ENCODE data around the gene RELT.

RELT gene

DNA sequence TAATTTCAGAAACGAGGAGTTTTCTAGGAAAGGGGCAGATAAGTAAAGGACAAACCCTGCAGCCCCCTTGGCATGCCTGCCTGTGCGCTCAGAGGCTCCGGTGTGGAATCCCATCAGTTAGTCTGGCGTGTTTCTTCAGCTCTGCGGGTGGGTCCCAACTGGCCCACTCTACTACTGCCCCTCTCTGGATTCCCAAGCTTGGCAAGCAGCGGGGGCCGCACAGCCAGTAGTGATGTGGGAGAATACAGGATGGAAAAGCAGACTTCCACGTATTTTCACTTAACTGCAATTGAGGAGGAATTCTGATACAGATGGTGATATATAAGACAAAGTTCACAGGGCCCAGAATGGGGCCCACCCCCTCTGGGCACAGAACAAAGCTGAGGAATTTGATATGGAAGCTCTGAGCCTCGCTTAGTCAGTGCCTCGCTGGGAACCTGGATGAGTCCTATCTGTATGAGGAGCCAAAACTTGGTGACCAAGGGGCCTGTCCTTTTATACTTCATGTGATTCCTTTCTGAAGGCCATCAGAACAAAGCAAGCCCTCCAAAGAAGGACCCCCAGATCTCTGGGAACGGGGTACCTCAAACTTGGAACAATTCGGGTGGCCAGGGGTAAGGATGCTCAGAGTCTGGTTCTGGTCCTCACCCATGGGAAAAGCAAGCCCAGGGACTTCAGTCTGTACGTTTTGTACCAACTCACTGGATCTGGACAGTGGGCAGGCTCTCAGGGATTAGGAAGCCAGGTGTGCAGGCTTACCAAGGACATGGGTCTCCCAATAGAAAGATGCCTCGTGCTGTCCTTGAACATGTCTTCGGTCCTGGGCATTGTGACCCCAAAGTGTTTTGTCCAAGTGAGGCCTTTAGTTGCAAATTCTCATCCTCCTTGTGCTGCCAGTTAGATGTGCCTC, 26.0 kb downstream of the RELT start:
- TF ChIP-seq POLR2A (IDR thresholded peaks at IDR 0.05; ENCODE audit: low read depth, low read length) (no peak), POLR2AphosphoS5 (IDR thresholded peaks at IDR 0.05; ENCODE audit: low read depth, low read length) (no peak), TAF1 (IDR thresholded peaks at IDR 0.05; ENCODE audit: borderline replicate concordance, low read depth, low read length) (no peak)
- FAIRE-seq, result no peak

DNA sequence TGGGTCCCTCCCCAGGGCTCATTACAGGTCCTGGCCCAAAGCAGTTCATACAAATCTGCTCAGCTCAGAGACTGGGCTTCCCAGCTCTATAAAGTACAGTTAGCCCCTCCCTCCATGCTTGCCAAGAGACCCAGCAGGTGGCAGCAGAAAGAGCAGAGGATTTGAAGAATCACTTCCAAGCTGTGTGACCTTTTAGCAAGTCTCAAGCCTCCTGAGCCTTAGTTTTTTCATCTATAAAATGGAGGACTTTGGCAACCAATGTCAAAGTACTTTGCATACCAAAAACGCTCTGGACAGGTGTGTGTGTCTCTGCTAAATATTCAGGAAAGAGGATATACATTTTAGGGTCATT, 26.6 kb downstream of the RELT start:
- DNase-seq (ENCODE audit: insufficient read length) (no peak), FAIRE-seq (peak; percentile 53)
- no peak for TF ChIP-seq POLR2A (IDR thresholded peaks at IDR 0.05; ENCODE audit: low read depth, low read length)
- no peak for TF ChIP-seq POLR2AphosphoS5 (IDR thresholded peaks at IDR 0.05; ENCODE audit: low read depth, low read length)
- TF ChIP-seq TAF1 (IDR thresholded peaks at IDR 0.05; ENCODE audit: borderline replicate concordance, low read depth, low read length), result no peak

More for the DNA sequence above, 26.0 kb downstream of the RELT start:
- DNase-seq (ENCODE audit: insufficient read length), result no peak

DNA sequence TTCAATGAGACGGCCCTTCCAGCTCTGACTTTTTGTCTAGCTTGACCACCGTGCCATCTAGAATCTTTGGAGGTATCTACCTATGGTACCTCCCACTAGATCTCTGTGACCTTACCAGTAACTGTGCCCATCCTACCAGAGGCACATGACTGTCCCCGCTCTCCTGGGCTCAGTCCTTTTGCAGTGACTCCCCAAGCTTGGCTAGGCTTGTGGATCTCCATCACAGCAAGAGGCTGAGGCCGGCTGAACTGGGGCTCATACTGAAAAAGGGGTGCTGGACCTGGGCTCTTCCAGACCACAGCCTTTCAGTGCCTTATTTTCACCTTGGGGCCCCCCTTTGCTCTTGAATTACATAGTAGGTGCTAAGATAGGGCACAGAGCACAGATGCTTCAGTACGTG, 27.3 kb downstream of the RELT start:
- TF ChIP-seq POLR2A (IDR thresholded peaks at IDR 0.05; ENCODE audit: low read depth, low read length), result no peak
- TF ChIP-seq TAF1 (IDR thresholded peaks at IDR 0.05; ENCODE audit: borderline replicate concordance, low read depth, low read length), result no peak
- TF ChIP-seq POLR2AphosphoS5 (IDR thresholded peaks at IDR 0.05; ENCODE audit: low read depth, low read length), result no peak
- FAIRE-seq, result no peak
- DNase-seq (ENCODE audit: insufficient read length), result no peak

DNA sequence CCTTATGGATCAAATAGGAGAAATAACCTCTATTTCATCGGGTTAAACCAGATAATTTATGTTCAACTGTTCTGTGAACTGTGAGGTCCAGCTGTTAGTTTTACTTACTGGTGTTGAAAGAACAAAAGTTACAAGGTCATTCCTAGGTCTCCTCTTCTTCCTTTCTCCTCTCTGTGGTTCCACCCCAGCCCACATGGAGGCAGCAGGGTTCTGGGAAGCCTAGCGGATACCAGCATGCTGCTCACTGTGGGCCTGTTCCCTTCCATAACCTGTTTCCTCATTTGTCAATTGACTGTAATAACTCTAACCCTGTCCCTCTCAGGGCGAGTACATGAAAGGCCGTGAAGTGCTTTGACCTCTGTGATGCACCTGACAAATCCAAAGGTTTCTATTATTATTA, 27.8 kb downstream of the RELT start:
- DNase-seq (ENCODE audit: insufficient read length) (no peak), FAIRE-seq (no peak)
- no peak for TF ChIP-seq TAF1 (IDR thresholded peaks at IDR 0.05; ENCODE audit: borderline replicate concordance, low read depth, low read length)
- no peak for TF ChIP-seq POLR2AphosphoS5 (IDR thresholded peaks at IDR 0.05; ENCODE audit: low read depth, low read length)
- TF ChIP-seq POLR2A (IDR thresholded peaks at IDR 0.05; ENCODE audit: low read depth, low read length), result no peak

DNA sequence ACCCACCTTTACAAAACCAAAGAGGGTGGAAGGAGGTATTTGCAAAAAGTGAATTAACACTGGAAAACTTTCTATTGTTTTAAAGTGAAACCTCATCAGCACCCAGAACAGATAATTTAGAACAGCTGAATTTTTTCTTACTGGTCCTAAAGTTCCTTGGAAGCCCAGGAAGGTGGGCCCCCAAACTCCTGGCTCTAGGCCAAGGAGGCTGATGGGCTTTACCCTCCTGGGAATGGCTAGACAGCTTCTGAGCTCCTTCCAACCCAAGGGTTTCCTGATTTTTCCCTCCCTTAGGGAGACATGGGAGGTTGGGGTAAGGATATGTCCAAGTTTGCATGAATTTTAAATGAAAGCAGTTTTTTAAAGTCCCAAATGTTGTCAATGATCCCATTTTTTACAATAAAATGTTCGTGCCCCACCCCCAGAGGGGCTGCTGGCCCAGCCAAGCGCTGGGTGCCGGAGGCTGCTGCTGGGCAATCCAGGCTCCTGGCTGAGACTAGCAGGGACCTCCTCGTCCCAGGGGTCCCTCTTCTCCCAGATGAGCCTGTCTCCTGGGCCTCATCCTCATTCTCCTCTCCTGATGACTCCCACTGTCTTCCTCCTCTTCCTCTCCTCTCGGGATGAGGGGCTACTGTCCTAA, 28.4 kb downstream of the RELT start:
- no peak for DNase-seq (ENCODE audit: insufficient read length)
- TF ChIP-seq TAF1 (IDR thresholded peaks at IDR 0.05; ENCODE audit: borderline replicate concordance, low read depth, low read length), result no peak
- TF ChIP-seq POLR2AphosphoS5 (IDR thresholded peaks at IDR 0.05; ENCODE audit: low read depth, low read length), result no peak
- TF ChIP-seq POLR2A (IDR thresholded peaks at IDR 0.05; ENCODE audit: low read depth, low read length), result no peak
- no peak for FAIRE-seq

DNA sequence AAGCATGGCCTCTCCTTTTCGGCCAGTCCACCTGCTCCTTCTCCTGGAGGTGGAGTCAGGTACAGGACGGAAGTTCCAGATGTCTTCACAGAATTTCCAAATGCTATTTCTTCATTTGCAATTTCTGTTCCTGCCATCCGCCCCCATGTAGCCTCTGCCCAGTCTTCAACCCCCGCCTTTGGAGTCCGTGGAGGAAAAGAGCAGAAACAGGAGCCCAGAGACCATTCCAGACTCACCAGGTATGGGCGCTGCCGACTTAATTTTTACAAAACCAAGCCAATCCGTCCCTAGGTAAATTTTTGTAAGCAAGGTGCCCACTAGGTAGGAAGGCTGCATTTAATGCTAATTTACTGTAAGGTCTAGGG, 28.9 kb downstream of the RELT start:
- DNase-seq (ENCODE audit: insufficient read length) (no peak), FAIRE-seq (no peak)
- TF ChIP-seq POLR2A (IDR thresholded peaks at IDR 0.05; ENCODE audit: low read depth, low read length) (no peak), POLR2AphosphoS5 (IDR thresholded peaks at IDR 0.05; ENCODE audit: low read depth, low read length) (no peak), TAF1 (IDR thresholded peaks at IDR 0.05; ENCODE audit: borderline replicate concordance, low read depth, low read length) (no peak)

DNA sequence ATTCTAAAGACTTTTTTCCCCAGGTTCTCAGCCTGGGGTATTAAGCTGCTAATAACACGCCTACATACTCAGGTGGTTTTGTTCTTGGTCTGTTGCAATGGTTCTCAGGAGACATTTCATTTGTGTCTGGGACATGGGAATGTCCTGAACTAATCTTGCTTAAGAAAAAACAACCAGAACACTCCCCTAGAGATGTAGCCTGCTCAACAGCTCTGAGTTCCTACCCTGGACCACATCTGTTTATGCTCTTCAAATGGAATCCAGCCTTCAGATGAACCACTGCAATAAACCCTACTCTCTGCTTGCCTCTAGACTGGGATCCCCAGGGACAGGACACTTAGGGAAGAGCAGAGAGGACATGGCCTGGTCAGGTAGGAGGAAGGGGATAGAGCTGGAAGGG, 29.9 kb downstream of the RELT start:
- FAIRE-seq, result no peak
- TF ChIP-seq POLR2AphosphoS5 (IDR thresholded peaks at IDR 0.05; ENCODE audit: low read depth, low read length) (no peak), POLR2A (IDR thresholded peaks at IDR 0.05; ENCODE audit: low read depth, low read length) (no peak), TAF1 (IDR thresholded peaks at IDR 0.05; ENCODE audit: borderline replicate concordance, low read depth, low read length) (no peak)
- no peak for DNase-seq (ENCODE audit: insufficient read length)

DNA sequence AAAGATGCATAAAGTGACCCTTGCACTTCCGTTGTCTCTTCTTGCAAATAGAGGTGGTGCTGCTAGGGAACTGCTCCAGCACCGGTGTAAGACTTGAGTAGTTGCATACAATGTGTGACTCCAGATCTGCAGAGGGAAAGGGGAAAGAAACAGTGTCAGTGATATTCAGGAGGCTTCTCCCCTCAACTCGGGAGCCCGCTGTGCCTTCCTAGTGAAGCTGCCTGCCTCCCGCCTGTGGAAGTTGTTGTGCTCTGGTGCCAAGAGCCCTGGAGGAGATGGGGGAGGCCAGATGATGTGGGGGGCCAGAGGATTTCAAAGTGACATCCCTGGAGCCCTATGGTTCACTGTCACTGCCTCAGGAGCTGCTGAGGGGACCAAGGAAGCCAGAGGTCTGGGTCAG, 30.4 kb downstream of the RELT start:
- DNase-seq (ENCODE audit: insufficient read length) (no peak), FAIRE-seq (no peak)
- TF ChIP-seq POLR2AphosphoS5 (IDR thresholded peaks at IDR 0.05; ENCODE audit: low read depth, low read length) (no peak), POLR2A (IDR thresholded peaks at IDR 0.05; ENCODE audit: low read depth, low read length) (no peak), TAF1 (IDR thresholded peaks at IDR 0.05; ENCODE audit: borderline replicate concordance, low read depth, low read length) (no peak)

DNA sequence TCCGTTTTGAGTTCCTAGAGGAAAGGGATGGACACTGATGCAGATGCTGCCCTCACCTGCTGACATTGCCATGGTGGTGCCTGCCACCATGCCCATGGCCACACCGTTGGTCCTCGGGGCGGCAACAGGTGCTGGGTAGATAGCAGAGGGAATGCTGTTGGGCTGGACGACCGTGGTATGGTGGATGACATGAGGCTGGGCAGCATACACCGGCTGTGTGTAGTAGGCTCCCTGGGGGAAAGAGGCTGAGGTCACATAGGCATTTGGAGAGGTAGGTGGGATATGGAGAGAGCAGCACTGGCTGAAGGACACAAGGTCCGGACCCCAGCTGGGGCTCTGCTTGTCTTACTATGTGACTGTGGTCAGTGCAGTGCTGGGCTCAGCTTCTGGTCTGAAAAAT, 33.2 kb downstream of the RELT start:
- no peak for DNase-seq (ENCODE audit: insufficient read length)
- FAIRE-seq, result no peak
- no peak for TF ChIP-seq TAF1 (IDR thresholded peaks at IDR 0.05; ENCODE audit: borderline replicate concordance, low read depth, low read length)
- TF ChIP-seq POLR2A (IDR thresholded peaks at IDR 0.05; ENCODE audit: low read depth, low read length), result no peak
- TF ChIP-seq POLR2AphosphoS5 (IDR thresholded peaks at IDR 0.05; ENCODE audit: low read depth, low read length), result no peak

DNA sequence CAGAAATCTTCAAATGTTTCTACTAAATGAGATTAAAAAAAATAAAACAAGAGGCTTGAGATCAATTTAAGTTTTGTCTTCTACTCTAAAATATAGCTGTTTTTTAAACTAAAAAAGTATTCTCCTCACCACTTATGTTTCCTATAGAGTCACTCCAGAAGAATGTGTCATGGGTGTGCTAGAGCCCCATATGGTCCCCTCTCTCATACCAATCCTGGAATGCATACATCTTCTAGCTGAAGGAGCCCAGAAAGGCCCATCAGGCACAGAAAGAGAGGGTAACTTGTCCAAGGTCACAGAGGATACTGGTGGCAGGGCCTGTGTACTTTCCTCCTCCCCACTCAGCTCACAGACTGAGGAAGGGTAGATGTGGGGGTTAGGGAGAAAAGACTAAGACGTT, 34.4 kb downstream of the RELT start:
- FAIRE-seq (no peak), DNase-seq (ENCODE audit: insufficient read length) (no peak)
- TF ChIP-seq TAF1 (IDR thresholded peaks at IDR 0.05; ENCODE audit: borderline replicate concordance, low read depth, low read length), result no peak
- no peak for TF ChIP-seq POLR2A (IDR thresholded peaks at IDR 0.05; ENCODE audit: low read depth, low read length)
- no peak for TF ChIP-seq POLR2AphosphoS5 (IDR thresholded peaks at IDR 0.05; ENCODE audit: low read depth, low read length)

DNA sequence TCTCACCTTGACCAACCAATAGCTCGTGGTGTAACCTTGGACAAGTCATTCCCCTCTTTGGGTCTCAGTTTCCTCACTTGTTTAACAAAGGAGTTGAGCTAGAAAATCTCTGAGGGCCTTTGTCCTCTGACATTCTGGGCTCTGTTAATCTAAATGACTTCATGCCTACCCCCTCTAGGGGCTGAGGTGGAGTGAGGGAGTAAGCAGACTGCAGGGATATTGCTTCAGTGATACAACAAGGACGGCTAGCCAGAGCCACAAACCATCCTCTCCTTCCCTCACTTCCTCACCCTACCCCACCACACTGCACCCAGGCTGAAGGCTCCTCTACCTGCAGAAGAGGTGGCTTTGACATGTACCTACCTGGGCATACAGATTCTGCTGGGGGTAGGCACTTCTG, 34.8 kb downstream of the RELT start:
- TF ChIP-seq POLR2A (IDR thresholded peaks at IDR 0.05; ENCODE audit: low read depth, low read length), result no peak
- TF ChIP-seq POLR2AphosphoS5 (IDR thresholded peaks at IDR 0.05; ENCODE audit: low read depth, low read length), result no peak
- no peak for TF ChIP-seq TAF1 (IDR thresholded peaks at IDR 0.05; ENCODE audit: borderline replicate concordance, low read depth, low read length)
- DNase-seq (ENCODE audit: insufficient read length) (no peak), FAIRE-seq (no peak)

DNA sequence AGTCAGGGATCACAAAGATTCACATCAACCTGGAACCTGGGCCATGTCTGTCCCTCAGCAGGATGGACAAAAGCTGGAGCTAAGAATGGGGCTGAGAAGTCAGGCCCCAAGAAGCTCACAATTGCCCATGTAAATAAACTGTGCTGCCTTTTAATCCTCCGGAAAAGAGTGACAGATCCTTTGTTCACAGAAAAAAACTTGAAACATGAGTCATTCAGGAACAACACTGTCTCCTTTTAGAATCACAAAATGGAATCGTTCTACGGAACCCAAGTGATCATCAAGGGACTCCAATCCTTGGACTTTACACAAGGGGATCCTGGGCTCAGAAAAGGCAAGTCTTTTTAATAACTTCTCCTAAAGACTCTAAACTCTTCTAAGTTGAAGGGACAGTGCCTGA, 36.1 kb downstream of the RELT start:
- no peak for TF ChIP-seq TAF1 (IDR thresholded peaks at IDR 0.05; ENCODE audit: borderline replicate concordance, low read depth, low read length)
- no peak for TF ChIP-seq POLR2AphosphoS5 (IDR thresholded peaks at IDR 0.05; ENCODE audit: low read depth, low read length)
- no peak for TF ChIP-seq POLR2A (IDR thresholded peaks at IDR 0.05; ENCODE audit: low read depth, low read length)
- FAIRE-seq, result no peak
- DNase-seq (ENCODE audit: insufficient read length), result no peak
